Neural progenitor cell (in vitro differentiated cells): ENCODE measurements around the gene NEDD8.

Source experiments
- EZH2 ChIP-seq: fragments of 200-600 bp; sonication (generic); IDR thresholded peaks from 2 replicates; pipeline ENCODE4 v1.6.1; 2017; ENCODE audit warnings: antibody characterized with exemption, mild to moderate bottlenecking, moderate library complexity
- TF ChIP-seq, protein P1 (sequence below): fragments of 200-600 bp; sonication (generic); IDR thresholded peaks from 2 replicates; pipeline ENCODE4 v1.5.1; 2017; ENCODE audit warnings: antibody characterized with exemption, mild to moderate bottlenecking

DNA sequence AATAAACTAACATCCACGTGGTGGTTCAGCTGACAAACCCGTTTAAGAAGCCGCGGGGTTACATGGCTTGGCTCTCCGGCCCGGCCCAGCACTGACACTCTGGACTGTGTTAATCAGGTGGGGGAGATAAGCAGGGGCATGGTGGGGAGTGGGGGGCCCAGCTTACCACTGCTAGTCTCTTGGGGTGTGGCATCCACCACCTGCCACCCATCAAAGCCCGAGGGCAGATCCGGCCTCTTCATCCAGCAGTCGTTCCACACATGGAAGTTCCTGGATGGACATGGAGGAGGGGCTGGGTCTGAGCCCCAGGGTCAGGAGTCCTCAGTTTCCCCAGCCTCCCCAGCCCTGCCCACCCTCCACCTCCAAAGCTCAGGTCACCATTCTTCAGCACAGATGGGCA is 26.0 kb upstream of the NEDD8 start:
- TF ChIP-seq, protein P1, sequence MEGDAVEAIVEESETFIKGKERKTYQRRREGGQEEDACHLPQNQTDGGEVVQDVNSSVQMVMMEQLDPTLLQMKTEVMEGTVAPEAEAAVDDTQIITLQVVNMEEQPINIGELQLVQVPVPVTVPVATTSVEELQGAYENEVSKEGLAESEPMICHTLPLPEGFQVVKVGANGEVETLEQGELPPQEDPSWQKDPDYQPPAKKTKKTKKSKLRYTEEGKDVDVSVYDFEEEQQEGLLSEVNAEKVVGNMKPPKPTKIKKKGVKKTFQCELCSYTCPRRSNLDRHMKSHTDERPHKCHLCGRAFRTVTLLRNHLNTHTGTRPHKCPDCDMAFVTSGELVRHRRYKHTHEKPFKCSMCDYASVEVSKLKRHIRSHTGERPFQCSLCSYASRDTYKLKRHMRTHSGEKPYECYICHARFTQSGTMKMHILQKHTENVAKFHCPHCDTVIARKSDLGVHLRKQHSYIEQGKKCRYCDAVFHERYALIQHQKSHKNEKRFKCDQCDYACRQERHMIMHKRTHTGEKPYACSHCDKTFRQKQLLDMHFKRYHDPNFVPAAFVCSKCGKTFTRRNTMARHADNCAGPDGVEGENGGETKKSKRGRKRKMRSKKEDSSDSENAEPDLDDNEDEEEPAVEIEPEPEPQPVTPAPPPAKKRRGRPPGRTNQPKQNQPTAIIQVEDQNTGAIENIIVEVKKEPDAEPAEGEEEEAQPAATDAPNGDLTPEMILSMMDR, result no peak
- no peak for TF ChIP-seq EZH2
